Endothelial cell of umbilical vein (primary cell): Measurements from ENCODE around the gene PSAPL1.

Source experiments
- CTCF ChIP-seq, 2 donors: IDR thresholded peaks; 1 replicate in 1 of 2; 2 replicates in 1 of 2; pipeline ENCODE4 v1.5.1; 2011; ENCODE audit warnings: low read length in 2 of 2, mild to moderate bottlenecking in 2 of 2, moderate library complexity in 2 of 2, control low read depth in 1 of 2, inconsistent platforms in 1 of 2, low read depth in 1 of 2; ENCODE audit not compliant: insufficient read depth in 1 of 2; ENCODE audit errors: extremely low read depth in 1 of 2
- EZH2 ChIP-seq: IDR thresholded peaks from 2 replicates; pipeline ENCODE4 v1.6.1; 2012; ENCODE audit warnings: borderline replicate concordance, low read depth, mild to moderate bottlenecking, moderate library complexity, low read length, inconsistent platforms; ENCODE audit not compliant: severe bottlenecking
- FOS ChIP-seq: IDR thresholded peaks from 2 replicates; pipeline ENCODE4 v1.6.1; 2011; ENCODE audit warnings: mild to moderate bottlenecking, low read length, moderate library complexity, borderline replicate concordance; ENCODE audit not compliant: insufficient read depth
- GATA2 ChIP-seq: IDR thresholded peaks from 2 replicates; pipeline ENCODE4 v1.7.0; 2011; ENCODE audit warnings: low read depth, mild to moderate bottlenecking, moderate library complexity, mixed read lengths, low read length; ENCODE audit not compliant: insufficient read length, insufficient read depth
- JUN ChIP-seq: IDR thresholded peaks from 2 replicates; pipeline ENCODE4 v1.6.1; 2011; ENCODE audit warnings: borderline replicate concordance, low read depth; ENCODE audit not compliant: insufficient read length, insufficient read depth
- MAX ChIP-seq: IDR thresholded peaks from 2 replicates; pipeline ENCODE4 v1.6.1; 2011; ENCODE audit not compliant: insufficient read depth, insufficient read length
- MYC ChIP-seq: IDR thresholded peaks from one replicate; pipeline ENCODE4 v1.6.1; 2011; ENCODE audit warnings: mild to moderate bottlenecking, low read depth, low read length
- POLR2A ChIP-seq: IDR thresholded peaks from 2 replicates; pipeline ENCODE4 v1.6.1; 2012; ENCODE audit warnings: low read depth, mild to moderate bottlenecking, control low read depth, low read length
- POLR2AphosphoS5 ChIP-seq: IDR thresholded peaks from 2 replicates; pipeline ENCODE4 v1.6.1; 2012; ENCODE audit warnings: low read depth, mild to moderate bottlenecking, control low read depth, low read length, moderate library complexity; ENCODE audit not compliant: insufficient read depth

- no peak for TF ChIP-seq MAX
- TF ChIP-seq CTCF (IDR thresholded peaks at IDR 0.05; ENCODE audit: extremely low read depth in 1 of 2, insufficient read depth in 1 of 2, low read depth in 1 of 2, low read length in 2 of 2): no peak
- TF ChIP-seq MYC: no peak
- no peak for TF ChIP-seq EZH2
- TF ChIP-seq POLR2A: no peak
- no peak for TF ChIP-seq POLR2AphosphoS5
- TF ChIP-seq GATA2: no peak
- TF ChIP-seq FOS: no peak
- TF ChIP-seq JUN: no peak
Observed at GRCh38 chr4:7465017-7465416, 30.3 kb upstream of the PSAPL1 start.
